ENCODE results near the gene TNFRSF14. TPM values are rescaled to one million over a fixed set of nuclear protein-coding genes. Genes with fewer than 3 reads are reported as not detected.
"Not testable (repeated sequence)": the region's sequence is repeated elsewhere in the genome, so short reads cannot be mapped to it uniquely, and the experiment has no call there.

Gene TNFRSF14
- total RNA-seq, 1 donor from 2014 or later = 191 TPM

- intact Hi-C loops (cut with micrococcal nuclease) = no loop called here
- peaks cover 16% of the 10 kb centered on the region for H3K4me1 Mint-ChIP-seq (ENCODE audit: low read depth)
Observed at GRCh38 chr1:2573250-2573920, 17.2 kb downstream of the TNFRSF14 start.

GRCh38 chr1:2574350-2574749 lies 18.2 kb downstream of the TNFRSF14 start:
- Mint-ChIP-seq H3K27me3 (ENCODE audit: low read depth) (no peaks in the 10 kb centered on the region), H3K36me3 (ENCODE audit: low read depth) (peaks cover 27% of the 10 kb centered on the region), H3K27ac (no peak overlapping the region), H3K4me1 (ENCODE audit: low read depth) (peaks cover 23% of the 10 kb centered on the region), H3K4me3 (ENCODE audit: low read depth) (no peak overlapping the region), H3K9me3 (peaks cover 29% of the 10 kb centered on the region)
- DNase-seq (ENCODE audit: low spot score) = no peak
- intact Hi-C loops (cut with micrococcal nuclease) = no loop called here

More at GRCh38 chr1:2573250-2573920, 17.2 kb downstream of the TNFRSF14 start:
- Mint-ChIP-seq H3K27me3 (ENCODE audit: low read depth) (no peaks in the 10 kb centered on the region), H3K9me3 (peaks cover 29% of the 10 kb centered on the region), H3K27ac (peak overlapping the region; percentile 2), H3K36me3 (ENCODE audit: low read depth) (peaks cover 22% of the 10 kb centered on the region), H3K4me3 (ENCODE audit: low read depth) (no peak overlapping the region)
- no peak for DNase-seq (ENCODE audit: low spot score)

DNA sequence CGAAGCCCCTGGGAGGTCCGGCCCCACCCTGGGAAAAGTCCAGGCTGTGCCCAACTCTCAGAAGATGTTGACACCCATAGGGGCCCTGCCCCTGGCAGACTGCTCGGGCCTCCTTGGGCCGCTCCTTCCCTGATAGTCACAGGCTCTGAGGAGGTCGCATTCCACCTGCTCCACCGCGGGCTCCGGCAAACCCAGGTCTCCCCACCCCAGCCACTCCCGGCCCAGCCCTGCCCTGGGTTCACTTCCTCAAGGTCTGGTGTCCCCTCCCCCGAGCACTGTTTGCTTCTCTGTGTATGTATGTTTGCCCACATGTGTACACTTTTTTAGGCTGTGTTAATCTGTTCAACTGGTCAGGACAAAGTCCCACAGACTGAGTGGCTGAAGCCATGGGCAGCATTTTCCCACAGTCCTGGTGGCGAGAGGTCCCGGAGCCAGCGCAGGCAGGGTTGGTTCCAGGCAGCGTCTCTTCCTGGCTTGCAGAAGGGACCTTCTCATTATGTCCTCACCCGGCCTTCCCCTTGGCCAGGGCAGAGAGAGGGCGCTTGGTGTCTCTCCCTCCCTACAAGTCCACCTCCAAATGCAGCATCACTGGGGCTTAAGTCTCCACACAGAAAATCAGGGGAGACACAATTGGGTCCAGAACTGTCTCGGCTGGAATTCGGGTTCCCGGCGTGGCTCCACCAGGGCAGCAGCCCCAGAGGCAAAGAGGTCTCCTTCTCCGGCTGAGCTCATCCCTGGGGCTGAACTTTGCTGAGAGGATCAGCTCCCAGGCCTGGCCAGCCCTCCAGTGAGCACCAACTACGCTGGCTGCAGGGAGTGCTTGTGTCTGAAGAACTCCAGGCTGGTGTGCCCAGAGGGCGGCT lies 19.9 kb downstream of the TNFRSF14 start:
- Mint-ChIP-seq H3K9me3 (peaks cover 25% of the 10 kb centered on the region), H3K4me3 (ENCODE audit: low read depth) (peak overlapping the region; percentile 5), H3K27ac (peak overlapping the region; percentile 8), H3K4me1 (ENCODE audit: low read depth) (peaks cover 34% of the 10 kb centered on the region), H3K36me3 (ENCODE audit: low read depth) (peaks cover 20% of the 10 kb centered on the region), H3K27me3 (ENCODE audit: low read depth) (no peaks in the 10 kb centered on the region)
- intact Hi-C loops (cut with micrococcal nuclease) = no loop called here
- no peak for DNase-seq (ENCODE audit: low spot score)

DNA sequence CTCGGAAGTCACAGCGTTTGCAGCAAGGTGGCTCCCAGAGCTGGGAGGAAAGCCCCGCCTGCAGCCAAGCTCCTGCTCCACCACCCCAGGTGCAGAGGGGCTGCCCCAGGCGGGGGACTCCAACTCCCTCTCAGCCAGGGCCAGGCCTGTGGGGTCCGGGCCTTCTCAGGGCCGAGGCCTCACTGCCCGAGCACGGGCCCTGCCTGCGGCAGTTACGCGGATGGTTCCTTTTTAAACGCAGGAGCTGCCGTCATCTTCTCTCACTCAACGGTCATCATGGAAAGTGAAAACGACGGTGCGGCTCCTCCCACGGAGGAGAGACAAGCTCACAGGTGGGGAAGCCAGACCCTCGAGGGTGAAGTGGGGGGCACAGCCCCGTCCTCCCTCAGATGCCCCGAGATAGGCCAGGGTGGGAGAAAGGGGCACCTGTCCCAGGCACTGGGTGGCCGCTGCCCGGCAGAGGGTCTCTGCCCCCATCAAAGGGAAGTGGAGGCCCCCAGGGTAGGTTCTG lies 21.4 kb downstream of the TNFRSF14 start:
- H3K27ac Mint-ChIP-seq = peak overlapping the region; percentile 89
- DNase-seq (ENCODE audit: low spot score); H3K27me3 Mint-ChIP-seq (ENCODE audit: low read depth): not testable (repeated sequence)
- H3K4me3 Mint-ChIP-seq (ENCODE audit: low read depth) = peak overlapping the region; percentile 69
- peaks cover 47% of the 10 kb centered on the region for H3K4me1 Mint-ChIP-seq (ENCODE audit: low read depth)
- H3K36me3 Mint-ChIP-seq (ENCODE audit: low read depth) = peaks cover 17% of the 10 kb centered on the region
- intact Hi-C loops (cut with micrococcal nuclease) = loop anchor here (1.0 kb wide), 1 partner anchor 21 kb away; the partner anchor contains the start of gene TNFRSF14
- peaks cover 18% of the 10 kb centered on the region for H3K9me3 Mint-ChIP-seq

- Mint-ChIP-seq H3K4me1 (ENCODE audit: low read depth) (peaks cover 56% of the 10 kb centered on the region), H3K27me3 (ENCODE audit: low read depth) (no peaks in the 10 kb centered on the region), H3K9me3 (peaks cover 7% of the 10 kb centered on the region), H3K36me3 (ENCODE audit: low read depth) (peaks cover 6% of the 10 kb centered on the region), H3K4me3 (ENCODE audit: low read depth) (peak overlapping the region; percentile 69), H3K27ac (peak overlapping the region; percentile 89)
- no peak for DNase-seq (ENCODE audit: low spot score)
- intact Hi-C loops (cut with micrococcal nuclease) = loop anchor here (1.0 kb wide), 1 partner anchor 22 kb away; the partner anchor contains the start of gene TNFRSF14
Observed at GRCh38 chr1:2578758-2579118, 22.6 kb downstream of the TNFRSF14 start.

DNA sequence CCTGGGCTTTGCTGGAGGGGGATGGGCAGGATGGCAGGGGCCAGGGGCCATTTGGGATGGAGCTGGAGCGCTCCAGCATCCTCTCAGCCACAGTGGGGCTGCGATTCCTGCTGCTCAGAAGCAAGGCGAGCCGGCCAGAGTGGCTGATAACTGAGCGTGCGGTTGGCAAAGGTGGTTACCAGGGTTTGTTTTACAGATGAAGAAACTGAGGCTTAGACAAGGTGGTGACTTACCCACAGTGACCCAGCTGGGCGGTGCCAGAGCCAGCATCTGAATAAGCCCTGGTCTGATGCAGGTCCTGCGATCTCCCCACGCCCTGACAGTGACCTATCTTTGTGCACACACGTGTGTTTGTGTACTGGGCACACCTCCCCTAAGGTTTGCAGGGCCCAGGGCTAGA lies 24.5 kb downstream of the TNFRSF14 start:
- Mint-ChIP-seq H3K36me3 (ENCODE audit: low read depth) (peaks cover 15% of the 10 kb centered on the region), H3K27ac (no peak overlapping the region), H3K9me3 (no peaks in the 10 kb centered on the region), H3K4me3 (ENCODE audit: low read depth) (no peak overlapping the region), H3K27me3 (ENCODE audit: low read depth) (no peaks in the 10 kb centered on the region), H3K4me1 (ENCODE audit: low read depth) (peaks cover 68% of the 10 kb centered on the region)
- no peak for DNase-seq (ENCODE audit: low spot score)
- intact Hi-C loops (cut with micrococcal nuclease) = no loop called here

- no peak for DNase-seq (ENCODE audit: low spot score)
- H3K36me3 Mint-ChIP-seq (ENCODE audit: low read depth) = peaks cover 15% of the 10 kb centered on the region
Observed at GRCh38 chr1:2582391-2582790, 26.2 kb downstream of the TNFRSF14 start.

DNA sequence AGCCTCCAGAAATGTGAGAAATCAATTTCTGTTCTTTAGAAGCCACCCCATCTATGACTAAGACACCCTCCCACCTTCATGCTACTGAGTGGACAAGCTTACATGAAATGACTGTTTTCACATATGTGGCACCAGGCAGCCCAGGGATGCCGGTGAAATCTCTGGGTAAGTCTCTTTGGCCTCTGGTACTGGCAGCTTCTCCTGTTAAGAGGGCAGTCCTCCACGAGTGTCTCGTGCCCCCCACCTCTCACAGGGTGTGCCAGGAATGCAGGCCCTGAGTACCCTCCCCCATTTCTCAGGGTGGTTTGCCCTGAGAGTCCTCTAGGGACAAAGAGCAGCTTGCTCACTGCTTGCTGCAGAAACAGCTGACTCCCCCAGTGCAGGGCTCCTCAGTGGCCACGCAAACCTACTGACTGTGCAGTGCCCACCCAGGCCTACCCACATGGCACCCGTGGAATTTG lies 27.2 kb downstream of the TNFRSF14 start:
- DNase-seq (ENCODE audit: low spot score) = no peak
- Mint-ChIP-seq H3K9me3 (no peaks in the 10 kb centered on the region), H3K27me3 (ENCODE audit: low read depth) (no peaks in the 10 kb centered on the region), H3K36me3 (ENCODE audit: low read depth) (peaks cover 15% of the 10 kb centered on the region), H3K4me3 (ENCODE audit: low read depth) (peak overlapping the region; percentile 76), H3K27ac (peak overlapping the region; percentile 86), H3K4me1 (ENCODE audit: low read depth) (peaks cover 55% of the 10 kb centered on the region)
- intact Hi-C loops (cut with micrococcal nuclease) = no loop called here

More at GRCh38 chr1:2582391-2582790, 26.2 kb downstream of the TNFRSF14 start:
- H3K27me3 Mint-ChIP-seq (ENCODE audit: low read depth) = no peaks in the 10 kb centered on the region
- peak overlapping the region; percentile 65 for H3K27ac Mint-ChIP-seq
- H3K4me1 Mint-ChIP-seq (ENCODE audit: low read depth) = peaks cover 60% of the 10 kb centered on the region
- H3K4me3 Mint-ChIP-seq (ENCODE audit: low read depth) = no peak overlapping the region
- intact Hi-C loops (cut with micrococcal nuclease) = no loop called here
- no peaks in the 10 kb centered on the region for H3K9me3 Mint-ChIP-seq

GRCh38 chr1:2583871-2584351 lies 27.7 kb downstream of the TNFRSF14 start:
- no peaks in the 10 kb centered on the region for H3K27me3 Mint-ChIP-seq (ENCODE audit: low read depth)
- no peak for DNase-seq (ENCODE audit: low spot score)
- peak overlapping the region; percentile 76 for H3K4me3 Mint-ChIP-seq (ENCODE audit: low read depth)
- peak overlapping the region; percentile 86 for H3K27ac Mint-ChIP-seq
- H3K36me3 Mint-ChIP-seq (ENCODE audit: low read depth) = peaks cover 12% of the 10 kb centered on the region
- no peaks in the 10 kb centered on the region for H3K9me3 Mint-ChIP-seq
- intact Hi-C loops (cut with micrococcal nuclease) = no loop called here
- H3K4me1 Mint-ChIP-seq (ENCODE audit: low read depth) = peaks cover 50% of the 10 kb centered on the region

- Mint-ChIP-seq H3K27me3 (ENCODE audit: low read depth) (no peaks in the 10 kb centered on the region), H3K27ac (peak overlapping the region; percentile 86), H3K9me3 (no peaks in the 10 kb centered on the region), H3K36me3 (ENCODE audit: low read depth) (peaks cover 15% of the 10 kb centered on the region), H3K4me1 (ENCODE audit: low read depth) (peaks cover 46% of the 10 kb centered on the region), H3K4me3 (ENCODE audit: low read depth) (peak overlapping the region; percentile 76)
- intact Hi-C loops (cut with micrococcal nuclease) = loop anchor here (1.0 kb wide), 3 partner anchors 29 to 59 kb away; partner anchors contain the start of genes PANK4 and TNFRSF14
- DNase-seq (ENCODE audit: low spot score) = no peak
Observed at GRCh38 chr1:2584686-2585317, 28.6 kb downstream of the TNFRSF14 start.

DNA sequence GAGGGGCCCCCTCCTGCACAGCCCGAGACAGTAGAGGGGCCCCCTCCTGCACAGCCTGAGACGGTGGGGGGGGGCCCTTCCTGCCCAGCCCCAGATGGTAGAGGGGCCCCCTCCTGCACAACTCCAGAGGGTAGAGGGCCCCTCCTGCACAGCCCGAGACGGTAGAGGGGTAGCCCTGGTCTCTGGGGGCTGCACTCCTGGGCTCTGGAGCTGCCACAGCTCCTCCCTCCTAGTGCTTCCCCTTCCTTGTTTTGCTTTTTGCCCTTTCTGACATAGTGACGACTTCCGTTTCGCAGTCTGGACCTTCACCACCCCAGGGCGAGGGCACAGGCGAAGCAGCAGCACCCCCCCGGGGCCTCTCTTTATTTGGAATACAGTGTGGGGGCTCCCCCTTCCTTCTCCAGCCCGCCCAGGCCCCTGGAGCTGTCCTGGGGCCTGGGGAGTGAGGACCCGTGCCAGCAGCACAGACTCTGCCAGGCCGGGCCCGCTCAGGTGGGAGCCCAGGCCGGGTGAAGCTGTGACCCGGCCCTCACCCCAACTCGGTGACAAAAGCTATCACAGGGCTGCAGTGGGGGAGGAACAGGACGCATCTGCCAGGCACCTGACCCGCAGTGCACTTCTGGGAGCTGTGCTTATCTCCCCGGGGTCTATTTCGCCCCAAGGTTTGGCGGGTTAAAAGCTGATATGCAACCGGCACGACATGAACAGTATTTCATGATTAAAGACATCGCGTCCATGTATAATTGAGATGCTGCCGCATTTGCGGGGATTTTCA lies 29.3 kb downstream of the TNFRSF14 start:
- Mint-ChIP-seq H3K4me3 (ENCODE audit: low read depth) (peak overlapping the region; percentile 76), H3K27ac (peak overlapping the region; percentile 86), H3K9me3 (no peaks in the 10 kb centered on the region), H3K27me3 (ENCODE audit: low read depth) (no peaks in the 10 kb centered on the region), H3K4me1 (ENCODE audit: low read depth) (peaks cover 42% of the 10 kb centered on the region), H3K36me3 (ENCODE audit: low read depth) (peaks cover 15% of the 10 kb centered on the region)
- intact Hi-C loops (cut with micrococcal nuclease) = loop anchor here (1.0 kb wide), 5 partner anchors 29 to 380 kb away; partner anchors contain the start of genes PANK4, PEX10 and TNFRSF14
- peak; percentile 66 for DNase-seq (ENCODE audit: low spot score)

Data from activated T-helper 2 cell treated with anti-CD3 and anti-CD28 coated beads, Interferon-gamma antibody, Interleukin-2, Interleukin-4, amounts not matched to agents 10 μg/mL and 5 μg/mL and 100 μg/mL, durations not matched to agents 14 hours and 24 hours and 36 hours (primary cell).